NCI-H524 treated with DMSO at 0.1 percent for 48 hours (cell line): Measurements from ENCODE around the gene ZNF467.

ENCODE experiments used
- DNase-seq: peaks from one replicate; lab custom pipeline; 2025; lab: John Stamatoyannopoulos, UW

The ZNF467 gene

DNA sequence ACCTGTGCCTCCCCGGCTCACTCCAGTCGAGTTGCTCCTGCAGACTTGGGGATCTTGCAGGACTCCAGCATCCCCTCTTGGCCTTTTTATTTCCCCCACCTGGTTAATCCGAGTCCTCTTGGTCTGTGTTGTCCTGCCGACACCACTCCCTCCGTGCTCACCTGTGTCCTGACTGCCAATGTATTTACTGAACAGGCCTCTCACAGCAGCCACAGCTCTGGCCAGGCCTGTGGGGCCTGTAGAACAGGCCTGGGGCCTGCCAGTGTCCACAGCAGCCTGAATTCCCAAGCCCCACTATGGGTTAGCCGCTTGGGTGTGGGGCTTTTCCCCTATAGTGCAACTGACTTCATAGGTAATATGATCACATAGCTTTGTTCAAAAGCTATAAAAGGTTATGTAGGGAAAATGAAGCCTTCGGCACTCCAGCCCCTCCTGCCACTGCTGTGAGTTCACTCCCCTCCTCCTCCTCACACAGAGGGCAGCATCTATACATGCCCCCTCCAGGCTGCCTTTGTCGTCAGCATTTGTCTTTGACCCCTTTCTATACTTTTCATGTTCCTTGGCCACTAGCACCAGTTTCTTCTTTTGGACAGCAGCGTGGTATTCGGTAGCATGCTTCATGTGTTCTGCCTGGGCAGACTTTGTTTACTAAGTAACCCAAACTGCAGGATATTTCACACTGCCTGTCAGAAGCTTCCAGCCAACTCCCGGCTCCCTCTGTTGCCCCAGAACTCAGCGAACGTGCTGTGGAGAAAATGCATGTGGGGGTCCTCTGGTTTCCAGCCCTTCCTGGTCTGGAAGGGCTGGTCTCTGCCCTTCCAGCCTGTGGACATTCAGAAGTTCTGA is 46.1 kb downstream of the ZNF467 start:
- DNase-seq = no peak

DNA sequence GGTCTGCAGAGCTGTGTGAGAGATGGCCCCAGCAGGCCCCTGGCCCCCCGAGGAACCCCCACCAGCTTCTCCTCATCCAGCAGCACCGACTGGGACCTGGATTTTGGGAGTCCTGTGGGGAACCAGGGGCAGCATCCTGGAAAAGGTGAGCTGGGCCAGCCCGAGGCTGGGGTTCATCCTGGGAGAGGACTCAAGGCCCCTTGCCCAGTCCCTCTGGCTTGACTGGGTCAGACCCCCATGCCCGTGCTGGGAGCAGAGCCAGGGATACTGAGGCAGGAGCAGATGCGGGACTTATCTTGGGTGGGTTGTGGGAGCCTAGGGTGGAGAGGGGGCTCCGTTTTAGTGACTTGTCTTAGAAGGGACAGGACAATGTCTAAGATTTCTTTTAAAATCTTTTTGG is 47.5 kb downstream of the ZNF467 start:
- DNase-seq = no peak

DNA sequence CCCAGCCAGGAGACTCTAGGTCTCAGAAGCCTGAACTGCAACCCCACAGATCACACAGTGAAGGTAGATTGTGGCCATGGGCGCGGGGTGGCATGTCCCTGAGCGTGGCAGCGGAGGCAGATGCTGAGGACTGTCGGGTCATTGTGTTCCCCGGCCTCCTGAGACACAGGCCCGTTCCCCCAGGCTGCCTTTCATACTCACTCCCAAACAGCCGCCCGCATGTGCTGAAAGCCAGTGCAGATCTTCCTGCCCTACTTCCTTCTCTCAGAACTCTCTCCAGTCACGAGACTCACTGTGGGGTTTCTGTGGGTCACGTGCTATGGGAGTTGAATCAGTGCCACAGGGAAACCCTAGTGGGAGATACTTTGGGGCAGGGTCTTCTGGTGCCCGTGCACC is 48.0 kb downstream of the ZNF467 start:
- DNase-seq = no peak

DNA sequence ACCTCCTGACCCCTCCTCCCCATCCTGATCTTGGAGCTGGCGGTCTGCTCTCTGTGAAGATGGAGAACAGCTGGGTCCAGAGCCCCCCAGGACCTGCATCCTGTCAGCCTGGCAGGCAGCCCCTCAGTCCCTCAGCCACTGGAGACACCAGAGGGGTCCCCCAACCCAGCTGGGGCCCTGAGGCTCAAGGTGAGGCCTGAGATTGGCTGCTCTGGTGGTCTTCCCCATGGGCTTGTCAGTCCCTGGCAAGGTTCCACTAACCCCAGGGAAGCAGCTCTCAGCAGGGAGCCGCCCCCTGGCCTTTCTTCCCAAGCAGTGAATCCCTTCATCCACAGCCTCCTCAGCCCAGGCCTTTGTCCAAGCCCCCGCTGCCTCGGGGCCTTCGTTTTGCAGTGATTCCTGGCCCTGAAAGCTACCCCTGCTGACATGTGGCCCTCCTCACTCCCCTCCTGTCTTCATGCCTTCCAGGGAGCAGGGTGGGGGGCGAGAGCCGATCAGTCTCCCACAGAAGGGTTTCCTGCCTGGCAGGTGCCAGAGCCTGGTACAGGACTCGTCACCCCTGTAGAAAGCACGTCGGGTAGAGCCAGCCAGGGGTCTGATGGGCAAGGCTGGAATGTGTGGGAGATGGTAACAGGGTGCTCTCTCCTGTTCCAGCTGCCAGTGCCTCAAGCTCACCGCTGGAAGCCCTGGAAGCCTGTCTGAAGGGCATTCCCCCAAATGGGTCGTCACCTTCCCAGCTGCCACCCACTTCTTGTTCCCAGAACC is 48.5 kb downstream of the ZNF467 start:
- DNase-seq = no peak

GRCh38 chr7:149723795-149724495 is 49.4 kb downstream of the ZNF467 start:
- DNase-seq = no peak

GRCh38 chr7:149723082-149723767 is 50.2 kb downstream of the ZNF467 start:
- DNase-seq = no peak

DNA sequence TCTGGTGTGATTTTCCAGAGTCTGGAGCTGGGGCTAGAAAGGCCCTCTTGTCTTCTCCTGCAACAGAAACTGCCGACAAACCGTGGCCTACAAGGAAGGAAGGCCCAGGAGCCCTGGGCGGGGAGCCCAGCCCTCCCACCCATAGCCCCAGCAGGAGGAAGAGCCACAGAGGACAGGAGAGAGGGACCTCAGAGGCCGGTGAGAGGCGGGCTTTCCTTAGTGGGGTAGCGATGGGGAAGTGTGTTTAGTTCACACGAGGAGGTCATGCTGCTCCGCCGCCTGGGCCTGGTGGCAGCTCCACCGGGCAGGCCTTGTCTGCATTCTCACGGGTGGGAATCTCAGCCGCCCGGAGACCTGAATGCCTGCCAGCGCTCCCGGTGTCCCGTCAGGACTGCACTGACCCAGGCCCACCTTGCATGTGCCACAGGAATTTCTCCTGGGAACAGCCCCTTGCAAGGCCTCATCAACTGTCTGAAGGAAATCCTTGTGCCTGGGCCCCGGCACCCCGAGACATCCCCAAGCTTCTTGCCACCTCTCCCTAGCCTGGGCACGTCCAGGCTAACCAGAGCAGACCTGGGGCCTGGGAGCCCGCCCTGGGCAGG is 50.9 kb downstream of the ZNF467 start:
- DNase-seq = no peak

DNA sequence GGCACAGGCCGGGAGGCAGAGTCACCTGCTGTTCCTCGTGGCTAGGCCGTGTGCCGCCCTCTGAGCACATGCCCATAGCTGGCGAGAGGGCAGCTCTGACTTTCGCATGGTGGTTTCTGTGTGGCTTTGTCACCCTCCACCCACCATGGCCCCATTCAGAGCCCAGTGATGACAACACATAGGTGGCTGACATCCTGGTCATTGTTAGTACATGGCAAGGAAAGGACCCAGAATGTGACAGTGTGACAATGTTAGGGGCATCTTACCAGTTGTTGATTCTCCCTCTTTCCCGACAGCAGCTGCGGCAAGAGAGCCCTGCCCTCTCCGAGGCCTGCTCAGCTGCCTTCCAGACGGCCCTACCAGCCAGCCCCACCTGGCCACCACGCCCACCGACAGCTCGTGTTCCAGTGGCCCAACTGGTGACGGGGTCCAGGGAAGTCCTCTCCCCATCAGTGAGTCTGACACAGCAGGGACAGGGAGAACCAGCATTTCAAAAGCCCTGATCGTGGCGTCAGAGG is 52.2 kb downstream of the ZNF467 start:
- DNase-seq = no peak

- DNase-seq = no peak
Observed at GRCh38 chr7:149720372-149721083, 52.9 kb downstream of the ZNF467 start.

GRCh38 chr7:149719912-149720335 is 53.5 kb downstream of the ZNF467 start:
- no peak for DNase-seq

- DNase-seq = no peak
Observed at GRCh38 chr7:149719050-149719899, 54.1 kb downstream of the ZNF467 start.

DNA sequence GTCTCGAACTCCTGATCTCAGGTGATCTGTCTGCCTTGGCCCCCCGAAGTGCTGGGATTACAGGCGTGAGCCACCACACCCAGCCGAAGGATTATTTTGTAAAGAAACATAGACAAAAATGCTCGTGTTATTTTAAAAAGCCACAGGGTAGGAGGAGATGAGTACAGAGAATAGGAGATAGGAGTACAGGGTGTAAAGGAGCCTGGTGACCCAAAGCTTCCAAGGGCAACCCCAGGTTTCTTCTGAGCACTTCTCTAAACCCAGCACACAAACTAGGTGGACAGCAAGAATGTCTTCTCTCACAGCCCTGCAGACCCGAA is 54.7 kb downstream of the ZNF467 start:
- no peak for DNase-seq

DNA sequence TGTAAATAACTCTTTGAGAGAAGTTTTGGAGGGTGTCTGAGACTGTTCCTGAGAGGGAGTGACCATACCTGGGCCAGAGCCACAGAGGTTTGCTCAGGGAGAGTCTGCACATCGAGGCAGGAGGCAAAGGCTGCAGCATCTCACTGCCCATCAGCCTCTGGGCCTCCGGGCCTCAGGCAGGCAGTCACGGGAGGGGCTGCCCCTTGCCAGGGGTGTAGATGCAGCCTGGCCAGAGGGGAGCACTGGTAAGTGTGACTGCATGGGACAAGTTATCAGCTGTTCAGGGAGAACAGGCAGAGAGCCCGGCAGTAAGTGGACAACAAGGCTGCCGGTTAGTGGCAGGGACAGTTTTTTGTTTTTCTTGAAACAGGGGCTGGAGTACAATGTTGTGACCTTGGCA is 55.9 kb downstream of the ZNF467 start:
- DNase-seq = no peak

- no peak for DNase-seq
Observed at GRCh38 chr7:149716932-149717307, 56.5 kb downstream of the ZNF467 start.

GRCh38 chr7:149716007-149716931 is 57.1 kb downstream of the ZNF467 start:
- no peak for DNase-seq

GRCh38 chr7:149715476-149715875 is 57.9 kb downstream of the ZNF467 start:
- no peak for DNase-seq

DNA sequence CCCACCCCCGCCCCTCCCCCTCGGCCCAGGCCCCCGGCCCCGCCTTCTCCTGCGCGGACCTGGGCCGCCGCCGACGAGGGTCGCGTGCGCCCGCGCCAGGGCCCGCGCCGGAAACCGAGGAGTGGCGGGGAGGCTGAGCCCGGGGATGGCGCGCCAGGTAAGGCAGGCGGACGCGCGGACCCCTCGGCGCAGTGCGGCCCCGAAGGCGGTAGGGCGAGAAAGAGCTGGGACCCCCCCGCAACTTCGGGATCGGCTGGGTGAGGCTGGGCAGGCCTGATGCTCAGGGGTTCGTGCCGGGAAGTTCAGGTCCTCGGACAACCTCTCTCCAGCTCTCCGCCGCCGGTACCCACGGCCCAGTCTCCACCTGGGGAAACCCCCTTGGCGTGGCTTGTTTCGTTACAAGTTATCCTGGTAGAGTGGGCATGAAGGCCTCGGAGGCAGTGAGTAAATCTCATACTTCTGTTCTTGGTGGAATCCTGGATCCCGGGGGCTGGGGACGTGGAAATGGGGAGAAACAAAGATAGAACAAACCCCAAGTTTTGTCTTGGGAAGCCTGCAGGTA is 58.4 kb downstream of the ZNF467 start:
- no peak for DNase-seq
